AG09309 (cell line): ENCODE results near the gene DAB2IP.

ENCODE experiments used
- DNase-seq: peaks from one replicate; pipeline ENCODE4 v3.0.0-alpha.2; 2010; ENCODE audit warnings: low read depth
- H3K4me3 ChIP-seq: 2 replicates; pipeline ENCODE4 v1.5.1; 2011; ENCODE audit warnings: mild to moderate bottlenecking, low read depth, low read length, moderate library complexity; ENCODE audit not compliant: control insufficient read depth
- CTCF ChIP-seq: IDR thresholded peaks from 2 replicates; pipeline ENCODE4 v1.5.1; 2011; ENCODE audit warnings: mild to moderate bottlenecking, low read depth, low read length, inconsistent platforms; ENCODE audit not compliant: insufficient read depth, control insufficient read depth; ENCODE audit errors: missing control alignments

DAB2IP gene

DNA sequence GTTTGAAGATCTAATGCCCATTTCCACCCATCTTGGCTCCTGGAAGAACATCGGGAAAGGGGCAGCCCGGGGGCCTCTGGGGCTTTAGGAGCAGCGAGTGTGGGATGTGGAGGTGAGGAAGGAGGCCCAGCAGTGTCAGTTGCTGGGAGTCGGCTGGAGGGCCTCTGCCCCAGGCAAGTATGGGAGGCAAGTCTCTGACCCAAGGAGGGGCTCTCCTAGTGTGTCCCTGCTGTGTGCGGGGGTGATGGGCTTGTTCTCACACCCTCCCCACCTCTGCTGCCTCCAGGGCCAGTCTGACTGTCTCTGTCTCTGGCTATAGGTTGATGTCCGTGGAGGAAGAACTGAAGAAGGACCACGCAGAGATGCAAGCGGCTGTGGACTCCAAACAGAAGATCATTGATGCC lies 129.7 kb downstream of the DAB2IP start:
- H3K4me3 ChIP-seq, result no peak overlapping the region
- TF ChIP-seq CTCF, result no peak
- no peak for DNase-seq

DNA sequence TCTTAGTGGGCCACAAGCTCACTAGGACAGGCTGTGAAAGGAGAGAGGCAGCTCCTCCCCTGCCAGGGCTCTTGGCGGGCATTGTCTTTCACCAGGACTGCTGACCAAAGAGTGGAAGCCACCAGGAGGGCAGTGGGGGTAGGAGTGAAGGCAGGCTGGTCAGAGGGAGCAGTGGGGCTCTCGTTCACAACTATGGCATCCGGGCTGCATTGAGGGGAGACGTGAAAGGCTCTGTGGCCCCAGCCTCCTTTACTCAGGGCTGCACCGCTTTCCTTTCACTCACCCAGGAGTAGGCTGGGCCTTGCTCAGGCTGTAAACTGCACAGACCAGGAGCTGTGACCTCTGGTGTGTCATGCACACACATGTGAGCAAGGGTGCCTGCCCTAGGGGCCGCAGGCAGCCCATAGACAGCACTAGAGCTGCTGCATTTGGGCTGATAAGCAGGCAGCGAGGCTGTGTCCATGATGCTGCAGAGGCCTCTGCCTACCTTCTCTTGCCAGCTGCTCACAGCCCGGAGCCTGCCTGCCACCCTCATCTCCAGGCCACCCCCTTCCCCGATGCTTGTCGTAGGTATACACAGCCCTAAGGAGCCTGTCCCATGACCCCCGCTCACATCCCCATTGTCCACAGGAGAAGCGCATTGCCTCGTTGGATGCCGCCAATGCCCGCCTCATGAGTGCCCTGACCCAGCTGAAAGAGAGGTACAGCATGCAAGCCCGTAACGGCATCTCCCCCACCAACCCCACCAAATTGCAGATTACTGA lies 130.4 kb downstream of the DAB2IP start:
- DNase-seq, result no peak
- TF ChIP-seq CTCF, result no peak
- no peak overlapping the region for H3K4me3 ChIP-seq

- DNase-seq, result no peak
- no peak for TF ChIP-seq CTCF
- H3K4me3 ChIP-seq, result no peak overlapping the region
Measured at GRCh38 chr9:121782514-121783110, 131.2 kb downstream of the DAB2IP start.

DNA sequence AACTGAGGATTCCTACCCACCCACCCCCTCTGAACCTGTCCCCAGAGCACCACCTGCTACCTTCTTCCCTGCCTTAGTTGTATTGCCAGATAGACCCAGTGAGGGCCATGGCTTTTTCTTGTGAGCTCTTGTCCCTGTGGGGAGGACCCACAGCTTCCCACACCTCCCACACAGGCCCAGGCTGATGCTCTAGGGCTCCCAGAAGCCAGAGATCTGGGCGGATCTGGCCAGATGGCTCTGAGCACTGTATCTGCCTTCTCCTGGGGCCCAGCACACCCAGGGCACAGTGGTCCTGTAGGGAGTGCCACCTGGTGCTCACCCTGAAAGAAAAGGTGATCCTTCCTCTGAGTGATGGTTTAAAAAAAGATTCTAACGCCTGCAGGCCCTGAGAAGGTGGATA lies 131.7 kb downstream of the DAB2IP start:
- no peak for TF ChIP-seq CTCF
- H3K4me3 ChIP-seq, result no peak overlapping the region
- no peak for DNase-seq

DNA sequence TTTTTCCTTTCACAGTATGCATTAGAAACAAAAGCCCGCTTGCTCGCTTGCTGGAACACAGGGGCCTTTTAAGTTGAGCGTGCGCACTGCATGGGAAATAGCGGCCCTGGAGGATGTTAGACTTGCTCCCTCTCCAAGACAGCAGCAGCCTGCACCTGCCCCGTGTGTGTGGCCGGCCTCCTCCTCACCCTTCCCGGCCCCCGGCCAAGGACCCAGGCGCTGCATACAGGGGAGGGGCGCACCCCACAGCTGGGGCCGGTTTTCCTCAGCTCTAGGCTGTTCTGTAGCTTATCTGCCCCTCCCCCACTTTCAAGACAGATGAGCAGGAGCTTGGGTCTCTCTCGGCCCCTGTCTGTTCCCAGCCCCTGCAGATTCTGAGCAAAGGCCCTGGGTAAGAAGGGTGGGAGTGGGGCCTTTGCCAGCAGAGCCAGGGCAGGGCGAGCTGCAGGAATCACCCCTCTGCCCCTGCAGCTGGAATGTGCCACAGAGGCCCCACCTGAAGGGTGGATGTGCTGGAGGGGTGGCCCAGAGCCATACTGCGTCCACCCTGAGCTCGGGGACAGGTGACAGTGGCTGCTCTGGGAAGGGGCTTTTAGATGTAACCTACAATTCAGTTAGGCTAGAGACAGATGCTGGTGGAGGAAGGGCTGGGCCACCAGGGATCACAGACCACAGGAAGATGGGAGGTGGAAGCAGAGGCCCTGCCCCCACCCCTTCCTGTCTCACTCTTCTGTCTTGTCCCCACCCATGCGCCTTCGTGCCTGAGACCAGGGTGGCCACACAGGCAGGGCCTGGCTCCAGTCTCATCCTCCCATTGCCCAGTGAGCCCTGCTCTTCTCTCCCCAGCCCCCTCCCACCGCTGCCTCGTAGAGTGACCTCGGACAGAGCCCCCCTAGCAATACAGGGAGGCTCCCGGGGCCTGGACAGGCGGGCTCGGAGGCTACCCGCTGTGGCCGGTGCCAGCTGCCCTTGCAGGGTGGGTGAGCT lies 132.4 kb downstream of the DAB2IP start:
- TF ChIP-seq CTCF, result no peak
- no peak overlapping the region for H3K4me3 ChIP-seq
- DNase-seq, result no peak

GRCh38 chr9:121784731-121785411 lies 133.4 kb downstream of the DAB2IP start:
- TF ChIP-seq CTCF, result no peak
- DNase-seq, result no peak
- no peak overlapping the region for H3K4me3 ChIP-seq
